Measurements from ENCODE around the gene ABCA2.

GRCh38 chr9:137044502-137045177 lies 16.6 kb upstream of the ABCA2 start:
- no peak for TF ChIP-seq CTCF (conservative IDR thresholded peaks at IDR 0.05 in 1 of 2, IDR thresholded peaks at IDR 0.05 in 1 of 2; ENCODE audit: extremely low read depth in 1 of 2, insufficient read depth in 1 of 2, low read depth in 1 of 2, low read length in 2 of 2)
- TF ChIP-seq EZH2 (IDR thresholded peaks at IDR 0.05; ENCODE audit: borderline replicate concordance, low read length), result no peak
